Fibroblast of skin of right biceps (primary cell): ENCODE measurements around the gene ALKBH6.
"Not testable (repeated sequence)": the region's sequence is repeated elsewhere in the genome, so short reads cannot be mapped to it uniquely, and the experiment has no call there.

Source experiments
- DNase-seq: peaks from one replicate; pipeline ENCODE4 v3.0.0-alpha.2; 2013

The ALKBH6 gene

DNA sequence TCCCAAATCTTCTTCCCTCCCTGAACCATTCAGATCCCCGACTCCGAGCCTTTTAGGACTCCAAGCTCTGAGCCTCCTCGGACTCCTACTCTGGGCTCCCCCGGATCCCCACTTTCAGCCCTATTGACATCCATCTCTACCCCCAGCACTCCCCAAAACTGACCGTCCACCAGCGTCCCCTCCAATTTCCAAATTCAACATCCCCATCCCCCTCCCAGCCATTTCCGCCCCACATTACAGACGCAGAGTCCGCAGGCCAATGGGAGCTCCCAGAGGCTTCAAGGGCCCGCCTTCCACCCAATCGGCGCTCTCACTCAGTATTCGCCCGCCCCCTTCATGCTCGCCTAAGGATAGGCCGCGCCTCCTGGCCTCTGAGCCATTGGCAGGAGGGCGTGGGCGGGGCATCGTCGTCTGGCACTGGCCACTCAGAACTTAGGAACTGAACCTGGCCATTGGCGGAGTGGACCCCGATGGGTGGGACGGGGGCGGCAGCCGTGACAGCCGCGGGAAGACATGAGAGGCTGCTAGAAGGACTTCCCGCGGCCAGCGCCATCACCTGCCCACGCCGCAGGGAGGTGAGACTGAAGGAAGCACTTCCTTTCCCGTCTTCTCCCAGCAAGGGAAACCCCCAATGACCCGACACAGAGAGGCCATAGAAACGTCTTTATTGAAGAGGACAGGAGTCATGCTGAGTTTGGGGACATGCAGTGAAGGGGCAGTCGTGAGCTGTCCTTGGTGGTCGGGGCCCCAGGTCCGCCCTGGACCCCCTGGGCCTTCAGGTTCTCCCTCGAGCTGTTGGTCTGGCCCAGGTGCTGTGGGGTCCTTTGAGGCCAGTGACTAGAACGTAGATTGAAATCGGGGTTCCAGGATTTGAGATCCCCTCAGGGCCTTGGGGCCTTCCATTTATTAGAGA, at the start of gene ALKBH6:
ALKBH6 (minus strand) TSS at position 202 of the 913 bp plus-strand sequence. CDS start 816 bp downstream, outside the sequence.
- peak; percentile 99 for DNase-seq

DNA sequence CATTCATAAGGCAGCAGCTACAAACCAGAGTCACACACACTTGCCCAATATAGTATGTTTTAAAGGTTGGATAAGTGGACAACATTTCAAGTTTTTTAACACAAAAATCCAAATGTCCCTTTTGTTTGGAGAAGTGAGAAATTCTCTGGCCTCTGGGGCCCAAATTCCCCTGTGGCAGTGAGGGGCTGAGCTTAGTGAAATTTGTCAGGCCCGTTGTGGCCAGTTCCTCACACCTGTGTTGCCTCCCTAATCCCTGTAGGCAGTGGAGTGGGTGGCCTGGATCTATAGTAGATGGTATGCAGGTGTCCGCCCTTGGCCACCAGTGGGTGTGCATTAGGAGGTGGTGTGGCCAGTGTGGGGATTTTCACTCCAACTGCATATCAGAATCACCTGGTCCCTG, 47.4 kb upstream of the ALKBH6 start:
- DNase-seq: no peak

DNA sequence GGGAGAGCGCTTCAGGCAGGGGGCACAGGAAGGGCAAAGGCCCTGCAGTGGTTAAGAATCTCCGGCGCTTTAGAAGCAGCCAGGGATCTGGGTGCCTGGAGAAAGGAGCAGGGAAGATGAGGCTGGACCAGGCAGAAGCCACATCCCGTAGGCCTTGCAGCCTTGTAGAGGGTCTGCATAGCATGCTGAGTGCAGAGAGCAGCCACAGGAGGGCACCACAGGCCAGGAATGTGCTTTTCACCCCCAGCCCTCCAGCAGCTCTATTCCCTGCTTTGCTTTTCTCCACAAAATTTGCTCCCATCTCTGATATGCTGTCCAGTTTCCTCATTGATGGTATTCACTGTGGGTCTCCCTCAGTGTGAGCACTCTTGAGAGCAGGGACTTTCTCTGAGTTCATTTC, 46.4 kb upstream of the ALKBH6 start:
- DNase-seq: peak; percentile 28

DNA sequence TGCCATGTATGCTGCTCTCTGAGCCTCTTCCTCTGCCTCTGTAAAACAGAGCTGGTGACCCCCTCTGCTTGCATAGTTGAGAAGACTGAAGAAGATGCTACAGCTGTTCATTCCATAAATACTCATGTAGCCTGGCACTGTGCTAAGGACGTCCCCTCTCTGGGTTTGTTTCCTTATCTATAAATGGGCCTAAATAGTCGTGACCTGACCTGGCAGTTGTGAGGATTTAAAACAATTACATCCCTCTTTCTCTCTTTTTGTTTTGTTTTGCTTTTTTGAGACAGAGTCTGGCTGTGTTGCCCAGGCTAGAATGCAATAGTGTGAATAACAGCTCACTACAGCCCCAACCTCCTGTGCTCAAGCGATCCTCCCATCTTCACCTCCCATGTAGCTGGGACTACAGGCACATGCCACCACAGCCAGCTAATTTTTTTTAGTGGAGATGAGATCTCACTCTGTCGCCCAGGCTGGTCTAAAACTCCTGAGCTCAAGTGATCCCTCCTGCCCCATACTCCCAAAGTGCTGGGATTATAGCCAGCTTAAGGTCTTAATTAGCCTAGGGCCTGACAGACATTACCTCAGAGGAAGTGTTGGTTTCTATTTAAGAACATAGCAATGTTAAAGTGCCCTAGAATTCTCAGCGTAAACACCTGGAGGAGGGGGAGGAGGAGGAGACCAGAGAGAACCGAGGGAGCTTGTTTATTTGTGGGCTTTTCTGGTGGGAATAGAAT, 45.3 kb upstream of the ALKBH6 start:
- DNase-seq: no peak

DNA sequence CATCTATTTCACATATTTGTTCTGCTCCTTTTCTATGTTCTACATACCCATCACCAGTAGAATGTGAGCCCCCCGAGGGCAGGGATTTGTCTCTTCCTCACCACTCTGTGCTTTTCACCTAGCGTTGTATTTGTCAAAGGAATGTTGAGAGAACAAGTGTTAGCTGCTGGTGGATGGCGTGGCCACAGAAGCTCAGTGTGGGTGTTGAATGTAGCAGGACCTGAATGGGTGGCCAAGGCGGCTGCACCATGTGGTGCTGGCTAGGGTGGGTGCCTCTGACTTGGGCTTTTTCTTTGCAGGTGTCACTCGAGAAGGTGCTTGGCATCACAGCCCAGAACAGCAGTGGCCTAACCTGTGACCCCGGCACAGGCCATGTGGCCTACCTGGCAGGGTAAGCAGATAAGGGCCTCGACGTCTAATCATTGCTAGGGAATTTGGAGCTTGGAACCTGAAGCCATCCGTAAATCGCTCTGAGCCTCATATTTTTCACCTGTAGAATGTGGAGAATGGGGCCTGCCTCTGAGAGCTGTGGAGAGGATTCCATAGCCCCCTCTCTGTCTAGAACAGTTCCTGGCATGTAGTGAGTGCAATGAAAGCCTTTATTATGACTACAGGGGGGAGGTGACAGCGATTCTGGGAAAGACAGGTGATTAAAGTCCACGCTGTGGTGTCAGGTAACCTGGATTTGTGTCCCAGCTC, 44.6 kb upstream of the ALKBH6 start:
- no peak for DNase-seq

DNA sequence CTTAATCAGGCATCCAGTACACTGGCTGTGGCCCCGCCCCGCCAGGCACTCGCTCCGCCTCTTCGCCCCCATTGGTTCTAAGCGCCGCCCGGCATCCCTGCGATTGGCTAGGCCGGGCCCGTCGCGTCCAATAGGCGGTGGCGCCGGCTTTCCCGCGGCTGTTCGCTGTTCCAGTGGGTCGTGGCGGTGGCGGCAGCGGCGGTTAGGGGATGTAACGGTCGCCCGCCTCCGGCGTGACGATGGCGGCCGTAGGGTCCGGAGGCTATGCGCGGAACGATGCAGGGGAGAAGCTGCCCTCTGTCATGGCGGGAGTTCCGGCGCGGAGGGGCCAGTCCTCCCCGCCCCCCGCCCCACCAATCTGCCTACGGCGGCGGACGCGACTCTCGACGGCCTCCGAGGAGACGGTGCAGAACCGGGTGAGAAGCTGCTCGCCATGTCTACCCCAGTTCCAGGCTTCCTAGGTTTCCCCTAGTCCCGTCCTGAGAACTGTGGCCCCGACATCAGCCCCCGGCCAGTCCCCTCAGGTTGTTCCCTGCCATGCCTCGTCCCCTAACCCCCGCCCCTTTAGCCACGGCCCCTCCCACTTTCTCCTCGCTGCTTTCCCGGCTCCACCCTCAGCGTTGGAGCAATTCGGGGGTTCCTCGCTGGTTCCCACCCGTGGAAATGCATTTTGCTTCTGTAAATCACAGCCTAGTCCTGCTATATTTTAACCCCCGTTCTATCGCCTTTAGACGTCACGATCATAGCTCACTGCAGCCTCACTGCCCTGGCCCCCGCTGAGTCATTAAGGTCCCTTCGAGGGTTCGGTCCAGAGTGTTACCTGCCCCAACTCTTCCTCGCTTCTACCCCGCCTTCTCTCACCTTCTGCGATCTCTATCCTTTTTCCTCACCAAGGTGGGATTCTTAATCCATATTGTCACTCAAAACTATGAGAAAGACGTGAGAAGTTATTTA, 41.0 kb upstream of the ALKBH6 start, which contains the start of gene WDR62:
WDR62 (plus strand) TSS at position 165 of the 954 bp plus-strand sequence; CDS start at position 240, 75 bp downstream.
- DNase-seq: peak; percentile 93

DNA sequence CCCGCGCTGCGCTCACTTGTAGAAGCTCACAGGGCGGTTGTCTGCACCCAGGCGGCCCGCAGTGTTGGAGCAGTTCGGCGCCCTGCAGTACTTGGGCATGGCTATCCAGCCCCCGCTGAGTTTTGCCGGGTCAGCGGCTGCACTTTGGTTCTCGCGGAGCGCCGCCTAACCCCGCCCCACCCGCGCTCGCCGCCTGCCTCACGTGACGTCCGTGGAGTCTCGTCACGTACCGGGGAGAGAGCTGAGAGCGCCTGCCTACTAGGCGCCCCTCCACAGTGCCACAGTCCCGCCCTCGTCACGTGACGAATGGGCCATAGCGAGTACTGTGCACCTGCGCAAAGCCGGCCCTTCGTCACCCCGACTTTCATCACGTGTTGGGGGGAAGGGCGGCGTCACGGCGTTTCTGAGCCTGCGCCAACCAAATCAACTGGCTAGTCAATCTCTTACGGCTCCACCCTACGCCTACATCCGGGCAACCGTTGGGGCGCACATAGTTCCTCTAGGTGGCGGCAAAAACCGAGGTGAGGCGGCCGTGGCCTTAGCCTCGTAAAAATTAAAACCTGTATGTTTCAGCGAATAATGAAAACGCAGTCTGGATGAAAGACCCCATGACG, 40.2 kb upstream of the ALKBH6 start, which contains the start of gene THAP8:
THAP8 (minus strand) TSS at position 167 of the 614 bp plus-strand sequence; CDS start at position 99, 68 bp downstream.
- DNase-seq: peak; percentile 99

DNA sequence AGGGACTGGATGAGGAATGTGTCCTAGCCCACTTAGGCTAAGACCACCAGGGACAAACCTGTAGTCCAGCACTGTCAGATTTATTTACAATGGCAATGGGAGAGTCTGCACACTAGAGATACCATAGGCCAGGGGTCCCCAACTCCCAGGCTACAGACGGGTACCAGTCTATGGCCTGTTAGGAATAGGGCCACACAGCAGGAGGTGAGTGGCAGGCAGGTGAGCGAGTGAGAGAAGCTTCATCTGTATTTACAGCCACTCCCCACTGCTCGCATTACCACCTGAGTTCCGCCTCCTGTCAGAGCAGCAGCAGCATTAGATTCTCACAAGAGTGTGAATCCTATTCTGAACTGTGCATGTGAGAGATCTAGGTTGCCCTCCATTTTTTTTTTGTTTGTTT, 37.6 kb upstream of the ALKBH6 start:
- no peak for DNase-seq

DNA sequence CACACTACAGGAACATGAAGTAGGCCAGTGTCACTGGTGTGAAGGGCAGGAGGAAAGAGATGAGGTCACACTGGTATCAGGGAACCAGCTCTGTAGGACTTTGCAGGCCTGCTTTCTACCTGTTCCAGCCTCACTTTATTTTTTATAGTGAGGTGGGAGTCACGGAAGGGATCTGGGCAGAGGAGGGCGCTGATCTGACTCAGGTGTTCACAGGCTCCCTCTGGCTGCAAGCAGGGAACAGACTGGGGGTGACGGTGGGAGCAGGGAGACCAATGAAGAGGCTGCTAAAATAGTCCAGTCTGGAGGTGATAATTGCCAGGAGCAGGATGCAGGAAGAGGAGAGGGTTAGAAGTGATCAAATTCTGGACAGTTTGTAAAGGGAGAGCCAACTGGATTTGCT, 37.2 kb upstream of the ALKBH6 start:
- DNase-seq: no peak

DNA sequence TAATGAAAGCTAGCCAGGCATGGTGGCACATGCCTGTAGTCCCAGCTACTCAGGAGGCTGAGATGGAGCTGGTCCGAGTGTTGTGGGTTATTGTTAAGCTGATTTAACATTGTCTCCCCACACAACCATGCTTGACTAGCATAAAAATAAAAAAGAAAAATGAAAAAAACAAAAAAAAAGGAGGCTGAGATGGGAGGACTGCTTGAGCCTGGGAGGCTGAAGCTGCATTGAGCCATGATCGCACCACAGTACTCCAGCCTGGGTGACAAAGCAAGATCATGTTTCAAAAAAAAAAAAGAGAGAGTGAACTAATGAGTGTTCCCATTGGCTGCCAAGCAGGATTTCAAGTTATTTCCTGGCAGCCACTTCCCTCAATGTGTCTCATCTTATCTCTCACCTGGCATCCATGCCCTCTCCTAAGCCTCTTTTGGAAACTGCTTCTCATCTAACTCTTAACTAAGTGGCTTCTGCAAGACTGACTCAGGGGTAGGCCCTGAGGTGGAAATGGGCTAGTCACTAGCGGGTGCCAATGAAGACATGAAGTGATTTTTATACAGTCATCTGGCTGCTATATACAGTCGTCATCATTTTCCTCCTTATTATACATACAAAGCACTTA, 35.2 kb upstream of the ALKBH6 start:
- peak; percentile 11 for DNase-seq

DNA sequence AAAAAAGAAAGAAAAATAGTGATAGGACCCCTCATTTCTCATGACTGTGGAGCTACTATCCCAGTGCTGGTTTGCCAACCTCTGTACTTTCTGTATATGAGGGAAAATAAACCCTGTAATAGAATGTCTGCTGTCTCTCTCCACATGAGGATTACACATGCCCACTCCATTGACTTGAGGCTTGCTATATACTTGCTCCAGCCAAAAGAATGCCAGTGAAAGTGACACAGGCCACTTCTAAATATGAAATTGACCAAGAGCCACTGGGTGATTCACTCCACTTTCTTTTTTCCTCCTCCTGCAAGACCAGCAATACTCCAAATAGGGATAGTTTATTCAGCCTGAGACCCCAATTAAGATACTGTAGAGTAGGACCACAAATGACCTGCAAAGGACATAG, 33.8 kb upstream of the ALKBH6 start:
- DNase-seq: no peak

DNA sequence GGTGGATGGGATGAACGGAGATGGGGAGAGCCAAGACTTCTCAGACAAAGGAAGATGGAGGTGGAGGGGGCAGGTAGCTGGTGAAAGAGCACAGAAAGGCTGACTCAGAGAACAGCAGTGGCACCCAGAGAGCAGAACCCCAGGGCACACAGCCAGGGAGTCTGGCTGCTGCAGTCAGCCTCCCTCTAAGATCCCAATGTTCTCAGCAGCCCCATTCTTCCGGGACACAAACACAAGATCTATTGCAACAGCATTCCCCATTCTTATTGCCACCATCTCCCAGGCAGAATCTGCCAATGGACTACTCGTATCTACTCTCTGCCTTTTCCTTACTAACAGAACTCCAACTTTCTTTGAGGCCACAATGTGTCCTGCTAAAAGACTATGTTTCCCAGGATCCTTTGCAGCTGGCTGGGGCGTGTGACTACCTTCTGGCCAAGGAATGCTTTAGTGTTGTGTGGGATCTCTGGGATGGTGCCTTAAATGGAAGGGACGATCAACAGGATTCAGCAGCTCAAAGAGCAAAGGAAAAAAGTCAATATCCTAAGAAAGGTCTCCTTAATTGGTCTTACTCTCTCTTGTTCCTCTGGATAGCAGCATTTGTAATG, 32.5 kb upstream of the ALKBH6 start:
- DNase-seq: no peak

DNA sequence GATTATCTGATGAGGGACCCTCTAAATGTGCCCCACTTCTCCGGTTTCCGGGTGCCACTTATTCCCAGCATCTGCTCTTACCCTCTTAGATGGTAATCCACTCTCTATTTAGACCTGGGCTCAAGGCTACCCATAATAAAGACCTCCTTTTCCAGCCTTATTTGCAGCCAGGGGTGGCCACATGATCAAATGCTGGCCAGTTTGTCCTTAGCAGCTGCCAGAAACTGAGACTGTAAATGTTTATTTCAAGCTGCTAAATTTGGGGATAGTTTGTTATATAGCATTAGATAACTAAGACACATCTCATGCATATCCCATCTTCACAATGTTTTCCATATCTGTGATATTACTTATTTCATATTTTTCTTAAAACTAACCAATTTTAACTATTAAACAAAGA, 29.9 kb upstream of the ALKBH6 start:
- no peak for DNase-seq

DNA sequence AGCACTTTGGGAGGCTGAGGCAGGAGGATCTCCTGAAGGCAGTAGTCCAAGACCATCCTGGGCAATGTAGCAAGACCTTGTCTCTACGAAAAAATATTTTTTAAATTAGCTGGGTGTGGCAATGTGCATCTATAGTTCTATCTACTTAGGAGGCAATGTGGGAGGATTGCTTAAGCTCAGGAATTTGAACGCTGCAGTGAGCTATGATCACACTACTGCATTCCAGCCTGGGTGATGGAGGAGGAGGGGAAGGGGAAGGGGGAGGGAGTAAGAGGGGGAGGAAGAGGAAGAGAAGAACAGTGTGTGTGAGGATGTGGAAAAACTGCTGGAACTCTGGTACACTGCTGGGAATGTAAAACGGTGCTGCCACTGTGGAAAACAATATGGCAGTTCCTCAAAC, 27.8 kb upstream of the ALKBH6 start:
- DNase-seq: peak; percentile 92

DNA sequence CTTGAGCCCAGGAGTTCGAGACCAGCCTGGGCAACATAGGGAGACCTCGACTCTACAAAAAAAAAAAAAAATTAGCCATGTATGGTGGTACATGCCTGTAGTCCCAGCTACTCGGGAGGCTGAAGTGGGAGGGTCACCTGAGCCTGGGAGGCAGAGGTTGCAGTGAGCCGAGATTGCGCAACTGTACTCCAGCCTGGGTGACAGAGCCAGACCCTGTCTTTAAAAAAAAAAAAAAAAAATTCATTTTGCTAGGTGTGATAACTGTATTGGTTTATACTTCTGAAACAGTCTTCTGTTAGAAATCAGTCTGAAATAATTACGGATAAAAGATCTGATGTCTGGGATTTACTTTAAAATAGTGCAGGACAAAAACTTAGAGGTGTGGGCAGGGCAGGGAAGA, 27.1 kb upstream of the ALKBH6 start:
- DNase-seq: not testable (repeated sequence)

DNA sequence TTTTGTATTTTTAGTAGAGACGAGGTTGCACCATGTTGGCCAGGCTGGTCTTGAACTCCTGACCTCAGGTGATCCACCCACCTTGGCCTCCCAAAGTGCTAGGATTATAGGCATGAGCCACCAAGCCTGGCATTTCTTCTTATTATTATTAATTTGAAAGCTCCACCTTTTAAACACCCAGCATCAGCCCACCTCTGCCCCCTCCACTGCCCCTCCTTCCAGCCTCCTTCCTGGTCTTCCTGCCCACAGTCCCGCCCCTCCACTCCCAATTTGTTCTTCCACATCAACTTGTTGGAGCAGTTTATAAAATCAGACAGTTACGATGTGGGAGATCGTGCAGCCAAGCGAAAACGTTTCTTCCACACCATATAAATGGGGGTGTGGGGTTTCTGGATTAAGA, 26.5 kb upstream of the ALKBH6 start:
- no peak for DNase-seq

DNA sequence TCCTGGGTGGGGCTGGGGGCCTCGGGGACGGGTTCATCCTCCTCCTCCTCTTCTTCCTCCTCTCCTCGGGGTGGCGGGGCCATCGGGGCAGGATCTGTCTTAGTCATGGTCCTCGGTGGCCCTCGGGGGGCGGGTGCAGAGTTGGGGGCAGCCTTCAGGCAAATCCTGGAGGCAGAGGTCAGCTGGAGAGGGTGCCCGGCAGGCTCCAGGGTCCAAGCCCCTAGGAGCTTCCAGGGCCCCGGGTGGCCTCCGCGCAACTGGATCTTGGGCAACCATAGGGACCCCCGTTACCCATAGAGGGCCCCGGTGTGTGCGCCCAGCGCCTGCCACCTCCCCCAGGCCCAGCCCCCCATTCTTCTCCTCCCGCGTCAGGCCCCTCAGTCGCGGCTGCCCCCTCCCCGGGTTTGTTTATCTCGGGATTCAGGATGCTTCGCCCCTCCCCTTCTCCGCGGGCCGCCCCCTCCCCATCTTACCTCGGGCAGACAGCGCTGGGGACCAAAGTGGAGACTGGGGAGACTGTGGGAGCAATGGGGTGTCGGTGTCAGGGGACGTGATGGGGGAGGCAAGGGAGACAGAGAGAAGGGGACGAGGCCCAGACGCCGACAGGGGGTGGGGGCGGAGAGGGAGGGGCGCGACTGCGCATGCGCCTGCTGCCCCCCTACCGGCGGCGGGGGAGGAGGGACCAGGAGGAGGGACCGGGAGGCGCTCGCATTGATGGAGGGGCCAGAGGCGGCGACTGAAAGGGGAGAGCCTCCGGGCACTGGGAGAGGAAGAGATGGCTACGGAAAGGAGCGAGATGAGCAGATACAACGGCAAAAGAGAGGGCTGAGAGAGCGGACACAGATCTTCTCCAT, 18.5 kb upstream of the ALKBH6 start, which contains the start of gene CLIP3:
CLIP3 (minus strand) TSS at position 623 of the 854 bp plus-strand sequence; CDS start at position 107, 516 bp downstream.
- peak; percentile 79 for DNase-seq

DNA sequence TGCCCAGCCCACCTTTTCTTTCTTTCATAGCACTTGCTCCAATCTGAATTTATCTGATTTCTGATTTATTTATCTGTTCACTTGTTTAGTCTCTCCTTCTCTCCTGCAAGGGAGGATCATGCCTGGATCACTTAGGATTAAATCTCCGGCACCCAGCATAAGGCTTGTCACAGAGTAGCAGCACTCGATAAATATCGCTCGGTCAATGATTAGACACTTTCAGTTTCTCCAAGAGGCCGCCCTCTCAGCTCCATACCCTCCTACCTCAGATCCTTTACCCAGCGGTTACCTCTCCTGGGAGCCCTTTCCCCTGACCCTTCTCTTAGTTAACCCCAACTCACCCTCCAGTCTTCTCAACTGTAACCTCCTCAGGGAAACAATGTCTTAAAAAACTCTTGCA, 17.3 kb upstream of the ALKBH6 start:
- DNase-seq: no peak
